ENCODE data around the gene THEM5.
"Not testable (repeated sequence)": the region's sequence is repeated elsewhere in the genome, so short reads cannot be mapped to it uniquely, and the experiment has no call there.

Gene THEM5

GRCh38 chr1:151853411-151853943 lies at the start of gene THEM5:
THEM5 (minus strand) TSS chr1:151853712; CDS start chr1:151853565, 147 bp downstream.
- peaks cover 41% of the 10 kb centered on the region for H3K27me3 ChIP-seq
- no peak for TF ChIP-seq CTCF (IDR thresholded peaks at IDR 0.05)
- no peak within 1 kb of the TSS for H3K4me3 ChIP-seq (ENCODE audit: low read depth in 1 of 2, low read length in 1 of 2)
- H3K9me3 ChIP-seq: no peaks in the 10 kb centered on the region
- H3K4me1 ChIP-seq (ENCODE audit: control insufficient read depth in 1 of 2, insufficient read depth in 1 of 2, low read depth in 1 of 2, low read length in 1 of 2): peaks cover 8 to 13% of the 10 kb centered on the region in 2 experiments
- H3K36me3 ChIP-seq: no peaks in the 10 kb centered on the region
- H3K27ac ChIP-seq: no peak within 1 kb of the TSS

GRCh38 chr1:151902858-151903257 lies 49.3 kb upstream of the THEM5 start:
- H3K27me3 ChIP-seq: no peaks in the 10 kb centered on the region
- no peaks in the 10 kb centered on the region for H3K4me1 ChIP-seq (ENCODE audit: control insufficient read depth in 1 of 2, insufficient read depth in 1 of 2, low read depth in 1 of 2, low read length in 1 of 2)
- H3K4me3 ChIP-seq (ENCODE audit: low read depth in 1 of 2, low read length in 1 of 2): no peak overlapping the region
- H3K36me3 ChIP-seq: no peaks in the 10 kb centered on the region
- H3K27ac ChIP-seq: no peak overlapping the region
- H3K9me3 ChIP-seq: peaks cover 3% of the 10 kb centered on the region
- TF ChIP-seq CTCF (IDR thresholded peaks at IDR 0.05): no peak

GRCh38 chr1:151900804-151901203 lies 47.3 kb upstream of the THEM5 start:
- not testable (repeated sequence) for H3K9me3 ChIP-seq; H3K27me3 ChIP-seq; H3K36me3 ChIP-seq; H3K4me1 ChIP-seq (ENCODE audit: control insufficient read depth in 1 of 2, insufficient read depth in 1 of 2, low read depth in 1 of 2, low read length in 1 of 2); H3K4me3 ChIP-seq (ENCODE audit: low read depth in 1 of 2, low read length in 1 of 2); H3K27ac ChIP-seq

GRCh38 chr1:151898519-151898991 lies 45.0 kb upstream of the THEM5 start:
- no peak overlapping the region for H3K27ac ChIP-seq
- no peaks in the 10 kb centered on the region for H3K9me3 ChIP-seq
- H3K27me3 ChIP-seq: no peaks in the 10 kb centered on the region
- no peak for TF ChIP-seq CTCF (IDR thresholded peaks at IDR 0.05)
- no peaks in the 10 kb centered on the region for H3K36me3 ChIP-seq
- no peaks in the 10 kb centered on the region for H3K4me1 ChIP-seq (ENCODE audit: control insufficient read depth in 1 of 2, insufficient read depth in 1 of 2, low read depth in 1 of 2, low read length in 1 of 2)
- no peak overlapping the region for H3K4me3 ChIP-seq (ENCODE audit: low read depth in 1 of 2, low read length in 1 of 2)

- Histone ChIP-seq H3K27ac (no peak overlapping the region), H3K4me3 (ENCODE audit: low read depth in 1 of 2, low read length in 1 of 2) (no peak overlapping the region), H3K27me3 (no peaks in the 10 kb centered on the region), H3K36me3 (no peaks in the 10 kb centered on the region), H3K9me3 (no peaks in the 10 kb centered on the region), H3K4me1 (ENCODE audit: control insufficient read depth in 1 of 2, insufficient read depth in 1 of 2, low read depth in 1 of 2, low read length in 1 of 2) (no peaks in the 10 kb centered on the region)
- TF ChIP-seq CTCF (IDR thresholded peaks at IDR 0.05): no peak
These were observed 44.5 kb upstream of the THEM5 start for GRCh38 chr1:151897991-151898431.

GRCh38 chr1:151893176-151893924 lies 39.8 kb upstream of the THEM5 start:
- H3K4me1 ChIP-seq (ENCODE audit: control insufficient read depth in 1 of 2, insufficient read depth in 1 of 2, low read depth in 1 of 2, low read length in 1 of 2): no peaks in the 10 kb centered on the region
- no peak for TF ChIP-seq CTCF (IDR thresholded peaks at IDR 0.05)
- no peak overlapping the region for H3K4me3 ChIP-seq (ENCODE audit: low read depth in 1 of 2, low read length in 1 of 2)
- no peaks in the 10 kb centered on the region for H3K27me3 ChIP-seq
- H3K9me3 ChIP-seq: no peaks in the 10 kb centered on the region
- no peaks in the 10 kb centered on the region for H3K36me3 ChIP-seq
- H3K27ac ChIP-seq: no peak overlapping the region

Measured in neutrophil (primary cell).